GM19463 (cell line): Measurements from ENCODE around the gene CAMSAP3.

Experiments
- ATAC-seq: cut with Tn5 transposase; IDR thresholded peaks from one replicate; pipeline ENCODE4 v1.9.1; 2021; ENCODE audit warnings: mild to moderate bottlenecking, moderate library complexity; ENCODE audit not compliant: unreplicated experiment

The CAMSAP3 gene

GRCh38 chr19:7646426-7646700, 50.7 kb downstream of the CAMSAP3 start:
- no peak for ATAC-seq

DNA sequence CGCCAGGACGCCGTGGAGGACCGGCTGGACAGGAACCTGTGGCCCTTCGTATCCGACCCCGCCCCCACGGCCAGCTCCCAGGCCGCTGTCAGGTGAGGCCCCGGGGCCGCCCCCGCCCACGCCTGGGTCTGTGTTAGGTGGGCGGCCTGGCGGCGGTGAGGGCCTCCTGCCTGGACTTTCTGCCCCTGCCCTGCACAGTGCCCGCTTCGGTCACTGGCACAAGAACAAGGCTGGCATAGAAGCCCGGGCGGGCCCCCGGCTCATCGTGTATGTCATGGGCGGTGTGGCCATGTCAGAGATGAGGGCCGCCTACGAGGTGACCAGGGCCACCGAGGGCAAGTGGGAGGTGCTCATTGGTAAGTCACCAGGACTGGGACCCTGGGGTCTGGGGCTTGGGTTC, 51.5 kb downstream of the CAMSAP3 start:
- no peak for ATAC-seq

DNA sequence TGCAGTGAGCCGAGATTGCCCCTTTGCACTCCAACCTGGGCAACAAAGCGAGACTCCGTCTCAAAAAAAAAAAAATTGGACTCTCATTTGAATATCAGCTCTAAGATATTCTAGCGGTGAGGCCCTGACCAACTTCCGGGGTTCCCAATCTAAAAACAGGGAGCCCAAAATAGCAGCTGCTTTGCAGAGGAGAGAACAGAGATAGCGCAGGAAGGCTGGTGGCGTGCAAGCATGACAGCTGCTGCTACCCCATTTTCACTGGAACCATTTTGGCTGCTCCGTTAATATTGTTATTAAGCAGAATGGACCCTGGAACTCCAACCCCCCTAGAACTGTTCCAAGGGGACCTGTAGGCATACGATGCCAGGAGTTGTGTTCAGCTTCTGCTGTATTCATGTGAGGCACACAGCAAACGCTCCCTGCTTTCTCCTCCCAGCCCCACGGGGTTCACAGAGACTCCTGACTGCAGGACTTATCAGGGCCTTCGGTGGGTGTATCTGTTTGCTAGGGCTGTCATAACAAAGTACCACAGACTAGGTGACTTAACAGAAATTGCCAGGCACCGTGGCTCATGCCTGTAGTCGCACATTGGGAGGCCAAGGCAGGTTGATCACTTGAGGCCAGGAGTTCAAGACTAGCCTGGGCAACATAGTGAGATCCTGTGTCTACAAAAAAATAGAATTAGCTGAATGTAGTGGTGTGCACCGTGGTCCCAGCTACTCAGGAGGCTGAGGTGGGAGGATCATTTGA, 52.8 kb downstream of the CAMSAP3 start:
- ATAC-seq: no peak

GRCh38 chr19:7650148-7650547, 54.5 kb downstream of the CAMSAP3 start:
- no peak for ATAC-seq

GRCh38 chr19:7652061-7652641, 56.5 kb downstream of the CAMSAP3 start:
- ATAC-seq: no peak

DNA sequence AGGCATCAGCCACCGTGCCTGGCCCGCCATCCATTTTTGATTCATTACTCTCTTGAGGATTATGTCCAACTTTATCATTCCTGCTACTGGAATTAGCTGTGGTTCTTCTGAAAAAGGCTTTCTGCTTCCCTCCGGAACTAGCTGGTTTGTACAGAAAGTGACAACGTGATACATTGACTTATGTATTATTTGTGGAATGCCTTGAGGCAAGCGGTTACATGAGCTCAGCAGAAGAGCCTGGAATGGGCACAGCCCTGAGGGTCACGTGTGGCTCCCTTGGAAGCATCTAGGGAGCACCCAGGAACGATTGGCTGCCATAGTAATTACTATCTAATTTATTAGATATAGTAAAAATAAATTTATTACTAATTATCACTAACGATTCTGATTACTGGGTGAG, 58.7 kb downstream of the CAMSAP3 start:
- ATAC-seq: no peak

GRCh38 chr19:7655581-7655980, 59.9 kb downstream of the CAMSAP3 start:
- no peak for ATAC-seq

DNA sequence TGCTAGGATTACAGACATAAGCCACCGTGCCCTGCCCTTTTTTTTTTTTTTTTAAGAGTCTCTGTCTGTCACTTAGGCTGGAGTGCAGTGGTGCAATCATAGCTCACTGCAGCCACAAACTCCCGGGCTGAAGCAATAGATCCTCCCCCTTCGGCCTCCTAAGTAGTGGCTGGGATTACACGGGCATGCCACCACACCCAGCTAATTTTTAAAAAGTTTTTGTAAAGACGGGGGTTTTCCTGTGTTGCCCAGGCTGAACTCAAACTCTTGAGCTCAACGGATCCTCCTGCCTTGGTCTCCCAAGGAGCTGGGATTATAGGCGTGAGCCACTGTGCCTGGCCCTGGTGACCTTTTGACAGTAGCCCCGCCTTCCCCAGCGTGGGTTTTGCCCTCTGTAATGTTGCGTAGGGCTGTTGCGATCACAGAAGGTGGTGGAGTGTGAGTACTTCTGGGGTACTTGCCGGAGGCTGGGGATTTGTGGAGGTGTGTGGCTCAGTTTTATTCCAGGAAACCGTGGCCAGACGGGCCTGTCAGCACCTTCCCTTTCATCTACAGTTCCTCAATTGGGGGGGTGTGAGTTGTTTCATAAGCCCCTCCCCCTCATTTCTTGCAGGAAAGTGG, 61.6 kb downstream of the CAMSAP3 start:
- ATAC-seq: no peak

GRCh38 chr19:7658219-7658686, 62.6 kb downstream of the CAMSAP3 start:
- ATAC-seq: no peak

GRCh38 chr19:7661744-7662538, 66.3 kb downstream of the CAMSAP3 start:
- no peak for ATAC-seq

- ATAC-seq: no peak
These were observed 67.0 kb downstream of the CAMSAP3 start for GRCh38 chr19:7662657-7663056.

DNA sequence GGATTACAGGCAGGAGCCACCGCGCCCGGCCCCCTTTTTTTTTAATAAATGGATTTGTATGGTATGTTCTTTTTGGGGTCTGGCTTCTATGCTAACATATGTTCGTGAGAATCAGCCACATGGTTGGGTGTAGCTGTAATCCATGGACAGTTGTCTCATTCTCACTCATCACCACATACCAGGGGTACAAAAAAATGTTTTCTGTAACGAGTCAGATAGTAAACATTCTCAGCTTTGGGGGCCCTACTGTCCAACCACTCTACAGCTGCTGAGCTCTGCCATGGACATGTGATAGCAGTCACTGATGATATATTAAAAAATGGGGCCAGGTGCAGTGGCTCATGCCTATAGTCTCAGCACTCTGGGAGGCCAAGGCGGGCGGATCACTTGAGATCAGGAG, 68.0 kb downstream of the CAMSAP3 start:
- no peak for ATAC-seq

DNA sequence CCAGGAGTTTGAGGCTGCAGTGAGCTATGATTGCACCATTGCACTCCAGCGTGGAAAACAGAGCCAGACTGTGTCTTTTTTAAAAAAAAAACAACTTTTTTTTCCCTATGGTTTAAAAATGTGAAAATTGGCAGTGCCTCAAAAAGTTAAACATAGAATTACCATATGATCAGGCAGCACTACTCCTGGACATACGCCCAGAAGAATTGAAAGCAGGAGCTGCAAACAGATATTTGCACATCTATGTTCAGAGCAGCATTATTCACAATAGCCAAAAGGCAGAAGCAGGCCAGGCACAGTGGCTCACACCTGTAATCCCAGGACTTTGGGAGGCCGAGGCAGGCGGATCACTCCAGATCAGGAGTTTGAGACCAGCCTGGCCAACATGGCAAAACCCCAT, 69.4 kb downstream of the CAMSAP3 start:
- ATAC-seq: no peak
